Esophagus (tissue), 2 donors: ENCODE results near the gene TRIM23. TPM values are rescaled to one million over a fixed set of nuclear protein-coding genes. Genes with fewer than 3 reads are reported as not detected.

Experiments
- H3K27ac ChIP-seq, 2 donors: one replicate each; pipeline ENCODE4 v1.5.1; 2013; ENCODE audit warnings: low read depth in 2 of 2, mild to moderate bottlenecking in 2 of 2, inconsistent platforms in 1 of 2, low read length in 1 of 2, moderate library complexity in 1 of 2
- H3K27me3 ChIP-seq, 2 donors: one replicate each; pipeline ENCODE4 v1.6.1; 2013; ENCODE audit warnings: low read length in 2 of 2, control low read depth in 1 of 2, mild to moderate bottlenecking in 1 of 2; ENCODE audit not compliant: insufficient read depth in 2 of 2, control insufficient read depth in 1 of 2
- H3K36me3 ChIP-seq, 2 donors: one replicate each; pipeline ENCODE4 v1.6.1; 2013; ENCODE audit warnings: low read length in 1 of 2; ENCODE audit not compliant: control insufficient read depth in 2 of 2, insufficient read depth in 2 of 2
- H3K4me1 ChIP-seq, 2 donors: one replicate each; pipeline ENCODE4 v1.6.1; 2013; ENCODE audit warnings: low read length in 1 of 2; ENCODE audit not compliant: control insufficient read depth in 2 of 2, insufficient read depth in 2 of 2
- H3K4me3 ChIP-seq, 2 donors: one replicate each; pipeline ENCODE4 v1.5.1; 2013; ENCODE audit warnings: low read length in 2 of 2, mild to moderate bottlenecking in 2 of 2, low read depth in 1 of 2, moderate library complexity in 1 of 2
- H3K9me3 ChIP-seq, 2 donors: one replicate each; pipeline ENCODE4 v1.6.1; 2013; ENCODE audit warnings: mild to moderate bottlenecking in 2 of 2, low read depth in 1 of 2, low read length in 1 of 2, moderate library complexity in 1 of 2; ENCODE audit not compliant: control insufficient read depth in 2 of 2, insufficient read depth in 1 of 2
- WGBS, 2 donors: extraction: QIAGEN DNeasy Blood & Tissue Kit; methylation state at CpG; one replicate each; pipeline ENCODE4 v1.1.7; 2013; 5-methylcytosine and 5-hydroxymethylcytosine counted together
- polyA plus RNA-seq, 2 donors: library from polyadenylated mRNA; stranded (reverse); fragments of 200-250 nt; gene quantifications; one replicate each; pipeline ENCODE4 v1.2.3, GENCODE V29; 2013
- donor health status: healthy with polysubstance abuse.
- donor health status: Bipolar disorder and iron deficiency.

The TRIM23 gene
- polyA plus RNA-seq, 2 donors = 1.9 to 2.7 TPM

DNA sequence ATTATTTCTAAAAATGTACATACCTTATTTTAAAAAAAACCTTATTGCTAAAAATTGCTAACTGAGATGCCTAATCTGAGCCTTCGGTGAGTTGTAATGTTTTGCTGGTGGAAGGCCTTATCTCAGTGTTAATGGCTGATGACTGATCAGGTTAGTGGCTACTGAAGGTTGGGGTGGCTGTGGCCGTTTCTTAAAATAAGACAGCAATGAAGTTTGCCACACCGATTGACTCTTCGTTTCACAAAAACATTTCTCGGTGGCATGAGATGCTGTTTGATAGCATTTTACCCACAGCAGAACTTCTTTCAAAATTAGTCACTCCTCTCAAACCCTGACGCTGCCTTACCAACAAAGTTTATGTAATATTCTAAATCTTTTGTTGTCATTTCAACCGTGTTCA is 75.9 kb downstream of the TRIM23 start:
- no peaks in the 10 kb centered on the region for H3K9me3 ChIP-seq
- H3K4me3 ChIP-seq = no peak overlapping the region
- WGBS, 2 donors = 85 to 88% methylated on average over 7 of the region's 7 CpGs
- no peaks in the 10 kb centered on the region for H3K4me1 ChIP-seq
- no peaks in the 10 kb centered on the region for H3K36me3 ChIP-seq
- H3K27me3 ChIP-seq = no peaks in the 10 kb centered on the region
- H3K27ac ChIP-seq = no peak overlapping the region

DNA sequence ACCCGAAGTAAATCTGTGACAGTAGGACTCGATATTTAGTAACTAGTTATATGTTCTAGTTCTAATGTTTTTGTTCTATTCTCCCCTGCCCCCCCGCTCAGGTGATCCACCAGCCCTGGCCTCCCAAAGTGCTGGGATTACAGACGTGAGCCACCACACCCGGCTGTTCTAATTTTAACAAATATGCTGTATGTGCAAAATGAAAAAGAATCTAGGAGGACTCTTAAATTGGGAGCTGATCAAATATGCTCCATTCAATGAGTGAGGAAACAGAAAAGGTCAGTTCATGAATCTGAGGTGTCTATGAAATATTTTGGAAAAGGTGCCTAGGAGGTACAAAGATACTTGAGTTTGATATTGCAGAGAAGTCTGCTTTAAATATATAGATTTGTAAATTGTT is 78.0 kb downstream of the TRIM23 start:
- Histone ChIP-seq H3K27ac (no peak overlapping the region), H3K27me3 (no peaks in the 10 kb centered on the region)

DNA sequence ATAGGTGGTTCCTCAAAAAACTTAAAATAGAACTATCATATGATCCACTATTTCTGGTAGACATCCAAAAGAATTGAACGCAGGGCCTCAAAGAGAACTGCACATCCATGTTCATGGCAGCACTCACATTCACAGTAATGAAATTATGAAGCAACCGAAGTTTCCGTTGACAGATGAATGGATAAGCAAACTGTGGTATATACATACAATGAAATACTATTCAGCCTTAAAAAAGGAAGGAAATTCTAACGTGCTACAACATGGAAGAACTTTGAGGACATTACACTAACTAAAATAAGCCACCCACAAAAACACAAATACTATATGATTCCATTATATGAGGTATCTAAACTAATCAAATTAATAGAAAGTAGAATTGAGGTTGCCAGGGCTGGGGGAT is 79.7 kb downstream of the TRIM23 start:
- 97 to 98% methylated on average over 4 of the region's 4 CpGs for WGBS, 2 donors
- Histone ChIP-seq H3K4me3 (no peak overlapping the region), H3K27ac (no peak overlapping the region), H3K4me1 (no peaks in the 10 kb centered on the region), H3K36me3 (no peaks in the 10 kb centered on the region), H3K27me3 (no peaks in the 10 kb centered on the region), H3K9me3 (no peaks in the 10 kb centered on the region)

More for the DNA sequence above, 78.0 kb downstream of the TRIM23 start:
- no peaks in the 10 kb centered on the region for H3K36me3 ChIP-seq
- no peak overlapping the region for H3K4me3 ChIP-seq
- no peaks in the 10 kb centered on the region for H3K4me1 ChIP-seq
- WGBS, 2 donors = 78 to 90% methylated on average over 5 of the region's 5 CpGs
- H3K9me3 ChIP-seq = no peaks in the 10 kb centered on the region

DNA sequence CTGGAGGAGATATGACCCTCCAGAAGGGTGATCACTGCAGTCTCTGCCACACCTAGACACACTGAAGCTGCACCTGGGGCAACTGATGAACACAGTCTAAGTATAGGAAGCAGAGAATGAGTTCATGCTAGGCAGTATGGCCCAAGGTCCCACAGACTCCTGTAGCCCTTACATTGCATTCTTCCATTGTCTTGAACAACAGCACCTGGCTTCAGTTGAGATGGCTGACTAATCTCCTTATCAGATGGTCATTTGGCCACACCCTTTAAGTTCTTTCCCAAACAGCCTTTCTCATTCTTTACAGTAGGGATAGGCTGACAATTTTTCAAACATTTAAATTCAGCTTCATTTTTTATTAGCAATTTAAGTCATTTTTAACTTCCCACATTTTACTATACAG is 84.3 kb downstream of the TRIM23 start:
- Histone ChIP-seq H3K27me3 (no peaks in the 10 kb centered on the region), H3K9me3 (no peaks in the 10 kb centered on the region), H3K36me3 (no peaks in the 10 kb centered on the region), H3K4me3 (no peak overlapping the region), H3K4me1 (no peaks in the 10 kb centered on the region), H3K27ac (no peak overlapping the region)

Other genes with a start within 250 kb of the TRIM23 start
- gene ADAMTS6, start 142.4 kb downstream of the TRIM23 start, polyA plus RNA-seq = under 1 TPM; 0.16 to 0.25 TPM
- 1 to 10 TPM; 6.6 to 8.6 TPM for gene CENPK, start 61.2 kb downstream of the TRIM23 start, polyA plus RNA-seq
- gene PPWD1, start 61.0 kb downstream of the TRIM23 start, polyA plus RNA-seq = 10 to 100 TPM; 16.9 to 18.8 TPM
- 1 to 10 TPM; 1.4 to 1.9 TPM for gene SHLD3, start 694 bp upstream of the TRIM23 start, polyA plus RNA-seq
- gene TRAPPC13, start 694 bp upstream of the TRIM23 start, polyA plus RNA-seq = 10 to 100 TPM in 1 of 2 donors, 1 to 10 TPM in 1; 9.0 to 12.7 TPM
- under 1 TPM; 0.73 to 0.89 TPM for gene SGTB, start 97.8 kb upstream of the TRIM23 start, polyA plus RNA-seq
- 1 to 10 TPM; 2.3 to 6.0 TPM for gene NLN, start 97.9 kb upstream of the TRIM23 start, polyA plus RNA-seq